Measurements from ENCODE around the gene MAGI1. TPM values are rescaled to one million over a fixed set of nuclear protein-coding genes. Genes with fewer than 3 reads are reported as not detected.
"Not testable (repeated sequence)": the region's sequence is repeated elsewhere in the genome, so short reads cannot be mapped to it uniquely, and the experiment has no call there.

The MAGI1 gene
- polyA plus RNA-seq, 2 donors: 6.0 to 10.6 TPM

- Histone ChIP-seq H3K4me1 (ENCODE audit: control insufficient read depth in 2 of 2, insufficient read depth in 2 of 2, low read length in 1 of 2) (peaks cover 0 to 2% of the 10 kb centered on the region in 2 donors), H3K9me3 (ENCODE audit: control insufficient read depth in 2 of 2, insufficient read depth in 1 of 2, low read depth in 1 of 2, low read length in 1 of 2) (no peaks in the 10 kb centered on the region), H3K27me3 (ENCODE audit: control insufficient read depth in 1 of 2, insufficient read depth in 2 of 2, low read length in 2 of 2) (no peaks in the 10 kb centered on the region), H3K36me3 (ENCODE audit: control insufficient read depth in 2 of 2, insufficient read depth in 2 of 2, low read length in 1 of 2) (no peaks in the 10 kb centered on the region), H3K27ac (ENCODE audit: low read depth in 2 of 2, low read length in 1 of 2) (no peak overlapping the region), H3K4me3 (ENCODE audit: low read depth in 1 of 2, low read length in 2 of 2) (no peak overlapping the region)
- WGBS, 2 donors: 59 to 68% methylated on average over 2 of the region's 2 CpGs
These were observed 310.6 kb downstream of the MAGI1 start for GRCh38 chr3:65728138-65728537.

DNA sequence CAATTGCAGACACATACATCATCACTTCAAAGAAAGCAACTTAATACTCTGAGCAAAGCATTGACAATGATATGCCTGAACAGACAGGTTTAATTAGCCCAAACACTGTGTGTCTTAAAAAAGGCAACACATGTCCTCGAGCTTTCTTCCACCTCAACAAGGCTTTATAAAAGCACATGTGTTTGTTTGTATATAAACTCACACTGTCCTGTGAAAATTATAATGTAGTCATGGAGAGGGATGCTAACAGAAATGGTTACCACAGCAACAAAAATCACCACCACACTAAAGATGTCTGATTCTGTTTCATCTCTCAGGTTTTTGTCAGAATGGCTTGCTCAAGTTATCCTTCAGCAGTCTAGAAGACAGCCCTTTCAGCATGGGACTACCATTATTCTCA is 314.7 kb downstream of the MAGI1 start:
- H3K36me3 ChIP-seq (ENCODE audit: control insufficient read depth in 2 of 2, insufficient read depth in 2 of 2, low read length in 1 of 2): no peaks in the 10 kb centered on the region
- whole genome bisulfite sequencing, 2 donors: 45 to 60% methylated on average over 1 of the region's 1 CpG
- H3K27ac ChIP-seq (ENCODE audit: low read depth in 2 of 2, low read length in 1 of 2): no peak overlapping the region
- no peaks in the 10 kb centered on the region for H3K9me3 ChIP-seq (ENCODE audit: control insufficient read depth in 2 of 2, insufficient read depth in 1 of 2, low read depth in 1 of 2, low read length in 1 of 2)
- no peak overlapping the region for H3K4me3 ChIP-seq (ENCODE audit: low read depth in 1 of 2, low read length in 2 of 2)
- H3K27me3 ChIP-seq (ENCODE audit: control insufficient read depth in 1 of 2, insufficient read depth in 2 of 2, low read length in 2 of 2): no peaks in the 10 kb centered on the region
- peaks cover 2% of the 10 kb centered on the region in 2 donors for H3K4me1 ChIP-seq (ENCODE audit: control insufficient read depth in 2 of 2, insufficient read depth in 2 of 2, low read length in 1 of 2)

GRCh38 chr3:65723011-65723410 is 315.7 kb downstream of the MAGI1 start:
- Histone ChIP-seq H3K27me3 (ENCODE audit: control insufficient read depth in 1 of 2, insufficient read depth in 2 of 2, low read length in 2 of 2) (no peaks in the 10 kb centered on the region), H3K27ac (ENCODE audit: low read depth in 2 of 2, low read length in 1 of 2) (no peak overlapping the region), H3K9me3 (ENCODE audit: control insufficient read depth in 2 of 2, insufficient read depth in 1 of 2, low read depth in 1 of 2, low read length in 1 of 2) (no peaks in the 10 kb centered on the region), H3K36me3 (ENCODE audit: control insufficient read depth in 2 of 2, insufficient read depth in 2 of 2, low read length in 1 of 2) (no peaks in the 10 kb centered on the region), H3K4me3 (ENCODE audit: low read depth in 1 of 2, low read length in 2 of 2) (no peak overlapping the region), H3K4me1 (ENCODE audit: control insufficient read depth in 2 of 2, insufficient read depth in 2 of 2, low read length in 1 of 2) (peaks cover 0 to 2% of the 10 kb centered on the region in 2 donors)
- 91 to 95% methylated on average over 3 of the region's 3 CpGs for WGBS, 2 donors

DNA sequence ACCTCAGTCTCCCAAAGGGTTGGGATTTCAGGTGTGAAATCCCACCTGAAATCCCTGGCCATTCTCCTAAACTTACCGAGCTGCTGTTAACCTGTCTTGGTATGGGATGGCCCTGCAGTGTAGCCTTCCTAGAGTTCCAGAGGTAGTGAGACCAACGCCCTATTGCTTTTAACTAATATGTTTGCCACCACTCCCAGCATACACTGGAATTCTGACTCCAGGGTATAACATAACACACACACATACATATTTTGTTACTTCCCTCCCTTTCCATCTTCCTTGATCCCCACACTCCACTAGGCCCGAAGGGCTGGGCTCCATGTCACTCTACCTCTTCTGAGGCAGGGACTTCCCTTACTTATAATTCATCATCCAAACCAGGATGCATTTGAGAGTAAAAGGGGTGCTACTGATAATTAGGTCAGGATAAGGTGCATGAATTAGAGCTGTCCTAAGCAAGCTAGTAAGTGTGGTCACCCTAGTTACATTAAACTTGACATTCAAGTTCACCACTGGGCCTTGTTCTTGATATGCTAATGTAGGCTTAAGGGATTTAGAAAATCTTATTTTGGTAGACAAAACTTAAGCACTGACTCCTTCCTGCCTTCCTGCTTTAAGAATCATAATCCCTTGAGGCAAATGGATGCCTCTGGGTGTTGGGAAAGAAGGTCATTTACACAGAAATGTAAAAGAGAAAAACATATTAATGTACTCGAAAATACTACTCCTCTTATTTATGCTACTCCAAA is 317.6 kb downstream of the MAGI1 start:
- no peak overlapping the region for H3K27ac ChIP-seq (ENCODE audit: low read depth in 2 of 2, low read length in 1 of 2)
- H3K4me3 ChIP-seq (ENCODE audit: low read depth in 1 of 2, low read length in 2 of 2): no peak overlapping the region
- H3K9me3 ChIP-seq (ENCODE audit: control insufficient read depth in 2 of 2, insufficient read depth in 1 of 2, low read depth in 1 of 2, low read length in 1 of 2): no peaks in the 10 kb centered on the region
- H3K27me3 ChIP-seq (ENCODE audit: control insufficient read depth in 1 of 2, insufficient read depth in 2 of 2, low read length in 2 of 2): no peaks in the 10 kb centered on the region
- WGBS, 2 donors: 87 to 88% methylated on average over 4 of the region's 4 CpGs
- peaks cover 0 to 2% of the 10 kb centered on the region in 2 donors for H3K4me1 ChIP-seq (ENCODE audit: control insufficient read depth in 2 of 2, insufficient read depth in 2 of 2, low read length in 1 of 2)
- no peaks in the 10 kb centered on the region for H3K36me3 ChIP-seq (ENCODE audit: control insufficient read depth in 2 of 2, insufficient read depth in 2 of 2, low read length in 1 of 2)

DNA sequence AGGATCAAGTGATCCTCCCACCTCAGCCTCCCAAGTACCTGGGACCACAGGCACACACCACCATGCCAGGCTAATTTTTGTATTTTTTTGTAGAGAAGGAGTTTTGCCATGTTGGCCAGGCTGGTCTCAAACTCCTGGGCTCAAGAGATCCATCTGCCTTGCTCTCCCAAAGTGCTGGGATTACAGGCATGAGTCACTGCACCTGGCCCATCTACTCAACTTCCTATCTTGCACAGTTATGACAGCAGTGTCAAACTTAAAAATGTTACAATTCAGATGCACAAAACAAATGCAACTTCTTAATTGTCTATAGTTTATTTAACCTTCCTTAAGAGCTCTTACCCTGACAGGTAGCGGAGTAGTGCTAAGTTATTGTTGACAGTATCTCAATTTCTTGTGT is 319.1 kb downstream of the MAGI1 start:
- not testable (repeated sequence) for H3K4me1 ChIP-seq (ENCODE audit: control insufficient read depth in 2 of 2, insufficient read depth in 2 of 2, low read length in 1 of 2); H3K9me3 ChIP-seq (ENCODE audit: control insufficient read depth in 2 of 2, insufficient read depth in 1 of 2, low read depth in 1 of 2, low read length in 1 of 2); H3K27ac ChIP-seq (ENCODE audit: low read depth in 2 of 2, low read length in 1 of 2); H3K4me3 ChIP-seq (ENCODE audit: low read depth in 1 of 2, low read length in 2 of 2); H3K36me3 ChIP-seq (ENCODE audit: control insufficient read depth in 2 of 2, insufficient read depth in 2 of 2, low read length in 1 of 2); H3K27me3 ChIP-seq (ENCODE audit: control insufficient read depth in 1 of 2, insufficient read depth in 2 of 2, low read length in 2 of 2)
- WGBS, 2 donors: 97% methylated on average over 1 of the region's 1 CpG

- Histone ChIP-seq H3K4me1 (ENCODE audit: control insufficient read depth in 2 of 2, insufficient read depth in 2 of 2, low read length in 1 of 2) (peaks cover 0 to 2% of the 10 kb centered on the region in 2 donors), H3K36me3 (ENCODE audit: control insufficient read depth in 2 of 2, insufficient read depth in 2 of 2, low read length in 1 of 2) (no peaks in the 10 kb centered on the region), H3K27me3 (ENCODE audit: control insufficient read depth in 1 of 2, insufficient read depth in 2 of 2, low read length in 2 of 2) (no peaks in the 10 kb centered on the region), H3K9me3 (ENCODE audit: control insufficient read depth in 2 of 2, insufficient read depth in 1 of 2, low read depth in 1 of 2, low read length in 1 of 2) (no peaks in the 10 kb centered on the region), H3K27ac (ENCODE audit: low read depth in 2 of 2, low read length in 1 of 2) (no peak overlapping the region), H3K4me3 (ENCODE audit: low read depth in 1 of 2, low read length in 2 of 2) (no peak overlapping the region)
- WGBS, 2 donors: 77 to 91% methylated on average over 4 of the region's 4 CpGs
These were observed 320.9 kb downstream of the MAGI1 start for GRCh38 chr3:65717676-65718346.

GRCh38 chr3:65716071-65716751 is 322.5 kb downstream of the MAGI1 start:
- Histone ChIP-seq H3K36me3 (ENCODE audit: control insufficient read depth in 2 of 2, insufficient read depth in 2 of 2, low read length in 1 of 2) (no peaks in the 10 kb centered on the region), H3K27me3 (ENCODE audit: control insufficient read depth in 1 of 2, insufficient read depth in 2 of 2, low read length in 2 of 2) (no peaks in the 10 kb centered on the region), H3K27ac (ENCODE audit: low read depth in 2 of 2, low read length in 1 of 2) (no peak overlapping the region), H3K9me3 (ENCODE audit: control insufficient read depth in 2 of 2, insufficient read depth in 1 of 2, low read depth in 1 of 2, low read length in 1 of 2) (no peaks in the 10 kb centered on the region), H3K4me1 (ENCODE audit: control insufficient read depth in 2 of 2, insufficient read depth in 2 of 2, low read length in 1 of 2) (no peaks in the 10 kb centered on the region), H3K4me3 (ENCODE audit: low read depth in 1 of 2, low read length in 2 of 2) (no peak overlapping the region)
- 79% methylated on average over 4 of the region's 4 CpGs for WGBS, 2 donors

GRCh38 chr3:65714134-65714533 is 324.6 kb downstream of the MAGI1 start:
- H3K9me3 ChIP-seq (ENCODE audit: control insufficient read depth in 2 of 2, insufficient read depth in 1 of 2, low read depth in 1 of 2, low read length in 1 of 2): no peaks in the 10 kb centered on the region
- no peak overlapping the region for H3K4me3 ChIP-seq (ENCODE audit: low read depth in 1 of 2, low read length in 2 of 2)
- no peaks in the 10 kb centered on the region for H3K36me3 ChIP-seq (ENCODE audit: control insufficient read depth in 2 of 2, insufficient read depth in 2 of 2, low read length in 1 of 2)
- H3K4me1 ChIP-seq (ENCODE audit: control insufficient read depth in 2 of 2, insufficient read depth in 2 of 2, low read length in 1 of 2): no peaks in the 10 kb centered on the region
- H3K27me3 ChIP-seq (ENCODE audit: control insufficient read depth in 1 of 2, insufficient read depth in 2 of 2, low read length in 2 of 2): no peaks in the 10 kb centered on the region
- no peak overlapping the region for H3K27ac ChIP-seq (ENCODE audit: low read depth in 2 of 2, low read length in 1 of 2)
- 82 to 84% methylated on average over 6 of the region's 6 CpGs for WGBS, 2 donors

DNA sequence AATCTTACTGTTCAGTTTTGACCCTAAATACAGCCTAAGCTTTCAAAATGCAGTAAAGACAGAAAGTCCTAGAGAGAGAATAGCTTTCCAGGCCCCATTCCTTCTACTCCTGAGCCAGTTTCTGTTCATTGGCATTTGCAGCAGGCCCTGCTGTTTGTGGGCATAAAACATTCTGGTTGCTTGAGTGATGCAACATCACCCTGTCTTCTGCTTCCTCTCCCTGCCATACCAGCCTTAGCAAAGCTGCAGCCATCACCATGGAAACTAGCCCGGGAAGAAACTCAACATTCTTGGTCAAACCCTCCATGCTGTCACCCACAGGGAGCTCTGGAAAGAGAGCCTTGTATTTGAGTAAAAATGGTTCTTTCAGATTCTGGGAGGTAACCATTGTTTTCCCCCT is 325.7 kb downstream of the MAGI1 start:
- Histone ChIP-seq H3K4me3 (ENCODE audit: low read depth in 1 of 2, low read length in 2 of 2) (no peak overlapping the region), H3K27me3 (ENCODE audit: control insufficient read depth in 1 of 2, insufficient read depth in 2 of 2, low read length in 2 of 2) (no peaks in the 10 kb centered on the region), H3K36me3 (ENCODE audit: control insufficient read depth in 2 of 2, insufficient read depth in 2 of 2, low read length in 1 of 2) (no peaks in the 10 kb centered on the region), H3K9me3 (ENCODE audit: control insufficient read depth in 2 of 2, insufficient read depth in 1 of 2, low read depth in 1 of 2, low read length in 1 of 2) (no peaks in the 10 kb centered on the region), H3K27ac (ENCODE audit: low read depth in 2 of 2, low read length in 1 of 2) (no peak overlapping the region), H3K4me1 (ENCODE audit: control insufficient read depth in 2 of 2, insufficient read depth in 2 of 2, low read length in 1 of 2) (no peaks in the 10 kb centered on the region)
- WGBS, 2 donors: 66 to 79% methylated on average over 1 of the region's 1 CpG
